PC-3 (cell line): ENCODE measurements around the gene IQCE.

ENCODE experiments used
- EZH2 ChIP-seq: fragments of 300-600 bp; sonication (generic); IDR thresholded peaks from one replicate; pipeline ENCODE4 v1.6.1; 2017; ENCODE audit warnings: antibody characterized with exemption, mild to moderate bottlenecking, low read length; ENCODE audit not compliant: unreplicated experiment
- TF ChIP-seq, protein P1 (sequence below): fragments of 300-600 bp; sonication (generic); conservative IDR thresholded peaks from 2 replicates; pipeline ENCODE4 v1.5.1; 2017; ENCODE audit warnings: antibody characterized with exemption, low read depth, mild to moderate bottlenecking, low read length

DNA sequence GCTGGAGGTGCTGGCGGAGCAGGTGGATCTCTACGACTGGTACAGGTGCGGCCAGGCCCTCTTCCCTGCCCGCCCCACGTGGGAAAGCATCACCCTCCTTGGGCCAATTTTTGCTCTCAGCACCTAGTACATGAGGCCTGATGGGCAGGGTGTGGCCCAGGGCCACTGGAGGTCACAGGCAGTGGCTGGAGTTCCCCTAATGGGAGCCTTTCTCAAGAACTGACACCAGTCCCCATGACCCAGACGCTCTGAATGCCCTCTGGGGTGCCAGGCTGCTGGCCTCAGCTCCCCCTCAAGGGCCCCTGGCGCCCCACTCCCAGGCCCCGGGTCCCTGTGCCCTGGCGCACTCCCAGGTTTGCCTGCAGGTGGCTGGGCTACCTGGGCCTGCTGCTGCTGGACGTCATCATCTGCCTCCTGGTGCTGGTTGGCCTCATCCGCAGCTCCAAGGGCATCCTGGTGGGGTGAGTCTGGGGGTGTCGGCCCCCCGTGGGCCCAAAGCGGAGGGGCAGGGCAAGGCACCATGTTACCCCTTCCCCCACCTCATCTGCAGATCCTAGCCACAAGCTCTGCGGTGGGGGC, 88.9 kb downstream of the IQCE start:
- TF ChIP-seq, protein P1, sequence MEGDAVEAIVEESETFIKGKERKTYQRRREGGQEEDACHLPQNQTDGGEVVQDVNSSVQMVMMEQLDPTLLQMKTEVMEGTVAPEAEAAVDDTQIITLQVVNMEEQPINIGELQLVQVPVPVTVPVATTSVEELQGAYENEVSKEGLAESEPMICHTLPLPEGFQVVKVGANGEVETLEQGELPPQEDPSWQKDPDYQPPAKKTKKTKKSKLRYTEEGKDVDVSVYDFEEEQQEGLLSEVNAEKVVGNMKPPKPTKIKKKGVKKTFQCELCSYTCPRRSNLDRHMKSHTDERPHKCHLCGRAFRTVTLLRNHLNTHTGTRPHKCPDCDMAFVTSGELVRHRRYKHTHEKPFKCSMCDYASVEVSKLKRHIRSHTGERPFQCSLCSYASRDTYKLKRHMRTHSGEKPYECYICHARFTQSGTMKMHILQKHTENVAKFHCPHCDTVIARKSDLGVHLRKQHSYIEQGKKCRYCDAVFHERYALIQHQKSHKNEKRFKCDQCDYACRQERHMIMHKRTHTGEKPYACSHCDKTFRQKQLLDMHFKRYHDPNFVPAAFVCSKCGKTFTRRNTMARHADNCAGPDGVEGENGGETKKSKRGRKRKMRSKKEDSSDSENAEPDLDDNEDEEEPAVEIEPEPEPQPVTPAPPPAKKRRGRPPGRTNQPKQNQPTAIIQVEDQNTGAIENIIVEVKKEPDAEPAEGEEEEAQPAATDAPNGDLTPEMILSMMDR, result no peak
- no peak for TF ChIP-seq EZH2
